Right cardiac atrium (tissue), 5 donors: ENCODE measurements around the gene GPR42. TPM values are rescaled to one million over a fixed set of nuclear protein-coding genes. Genes with fewer than 3 reads are reported as not detected.

ENCODE experiments used
- ATAC-seq, 2 donors: fragments of 200-7000 bp; cut with Tn5 transposase; one replicate each; pipeline versions ENCODE4 v1.8.0 to v1.9.1; 2020; ENCODE audit warnings: moderate library complexity in 2 of 2, mild to moderate bottlenecking in 1 of 2
- DNase-seq, 3 donors: peaks; one replicate each; pipeline ENCODE4 v3.0.0-alpha.2; 2020
- H3K27ac ChIP-seq: one replicate; pipeline ENCODE4 v1.5.1; 2013; ENCODE audit warnings: mild to moderate bottlenecking, low read length, control low read depth, moderate library complexity
- H3K27me3 ChIP-seq: one replicate; pipeline ENCODE4 v1.6.1; 2013; ENCODE audit not compliant: control insufficient read depth, insufficient read depth
- H3K4me1 ChIP-seq: one replicate; pipeline ENCODE4 v1.6.1; 2013; ENCODE audit warnings: low read length; ENCODE audit not compliant: control insufficient read depth, insufficient read depth
- H3K4me3 ChIP-seq: one replicate; pipeline ENCODE4 v1.5.1; 2013; ENCODE audit warnings: low read length, control low read depth
- H3K9me3 ChIP-seq: one replicate; pipeline ENCODE4 v1.6.1; 2013; ENCODE audit warnings: low read length; ENCODE audit not compliant: control insufficient read depth
- WGBS: extraction: QIAGEN DNeasy Blood & Tissue Kit; methylation state at CpG from one replicate; pipeline ENCODE4 v1.1.7; 2013; 5-methylcytosine and 5-hydroxymethylcytosine counted together
- intact Hi-C, 4 donors: fragments of 100-400 bp; cut with DNase I; formaldehyde crosslinking; loops; one replicate each; pipeline versions ENCODE4 v1.11.0 to v1.14.0; 2022 to 2023
- long read RNA-seq, 4 donors: library from polyadenylated mRNA; unstranded; transcript quantifications; one replicate each; pipeline ENCODE4 v2.0.0, GENCODE V29; 2020 to 2021
- polyA plus RNA-seq: library from polyadenylated mRNA; stranded (reverse); fragments of 200-250 nt; gene quantifications from one replicate; pipeline ENCODE4 v1.2.3, GENCODE V29; 2013
- total RNA-seq, 4 donors: library from RNA; stranded (reverse); fragmentation: NEBNext Ultra II Directional; extraction: Animal tissue kit (Norgen Biotek cat#: 25700); gene quantifications; one replicate each; pipeline ENCODE4 v1.2.1, GENCODE V29; 2021
- donor health status: healthy with polysubstance abuse.
- donor health status: DM: no; HTN: yes; CAD: no.
- donor health status: DM: no; HTN: no; CAD: no.
- donor health status: DM: no; HTN: yes; CAD: no; lungs with severe emphysema.
- donor health status: DM: yes; HTN: yes; CAD: no.

Gene GPR42
- total RNA-seq (not detected), polyA plus RNA-seq (not detected)
- long read RNA-seq, donor 1: 0 reads
- long read RNA-seq, donor 2: 0 reads
- long read RNA-seq, donor 3, partial matches to known transcripts: 0 of 1 reads
- long read RNA-seq, donor 3, other reads (novel, unspliced or antisense): 0 of 1 reads
- long read RNA-seq, donor 4: 0 reads

- no peak for DNase-seq
- WGBS: 76% methylated on average over 7 of the region's 8 CpGs
- intact Hi-C loops: no loop called here
- H3K9me3 ChIP-seq: no peaks in the 10 kb centered on the region
- H3K27me3 ChIP-seq: no peaks in the 10 kb centered on the region
- ATAC-seq: no peak
- H3K4me3 ChIP-seq: no peak within 1 kb of the TSS
- H3K27ac ChIP-seq: no peak within 1 kb of the TSS
- H3K4me1 ChIP-seq: no peaks in the 10 kb centered on the region
Measured at GRCh38 chr19:35370722-35371121, at the start of gene GPR42. Gene GPR42 (plus strand): TSS chr19:35371068. CDS start chr19:35371360, 292 bp downstream.

GRCh38 chr19:35321291-35321690, 49.6 kb upstream of the GPR42 start:
- no peak overlapping the region for H3K27ac ChIP-seq
- no peaks in the 10 kb centered on the region for H3K27me3 ChIP-seq
- DNase-seq (no peak), ATAC-seq (no peak)
- WGBS: 92% methylated on average over 2 of the region's 2 CpGs
- H3K9me3 ChIP-seq: no peaks in the 10 kb centered on the region
- intact Hi-C loops: no loop called here
- H3K4me3 ChIP-seq: no peak overlapping the region
- peaks cover 3% of the 10 kb centered on the region for H3K4me1 ChIP-seq

GRCh38 chr19:35322014-35322413, 48.9 kb upstream of the GPR42 start:
- intact Hi-C loops: no loop called here
- Histone ChIP-seq H3K4me1 (peaks cover 3% of the 10 kb centered on the region), H3K9me3 (no peaks in the 10 kb centered on the region), H3K27me3 (no peaks in the 10 kb centered on the region), H3K4me3 (no peak overlapping the region), H3K27ac (no peak overlapping the region)
- WGBS: 94% methylated on average over 9 of the region's 9 CpGs
- ATAC-seq (no peak), DNase-seq (peak in 1 of 3 donors; percentile 11)

- Histone ChIP-seq H3K27me3 (no peaks in the 10 kb centered on the region), H3K4me3 (no peak overlapping the region), H3K27ac (no peak overlapping the region), H3K9me3 (no peaks in the 10 kb centered on the region), H3K4me1 (no peaks in the 10 kb centered on the region)
- ATAC-seq: no peak
- no peak for DNase-seq
- intact Hi-C loops: no loop called here
- WGBS: 67% methylated on average over 4 of the region's 4 CpGs
Measured at GRCh38 chr19:35327642-35328041, 43.2 kb upstream of the GPR42 start.

GRCh38 chr19:35328851-35329285, 42.0 kb upstream of the GPR42 start, which contains the start of gene CD22:
Gene CD22 (plus strand): TSS chr19:35329187. CDS start chr19:35332041, 2,854 bp downstream.
- intact Hi-C loops: no loop called here
- Histone ChIP-seq H3K27me3 (no peaks in the 10 kb centered on the region), H3K27ac (no peak within 1 kb of the TSS), H3K4me3 (no peak within 1 kb of the TSS), H3K9me3 (no peaks in the 10 kb centered on the region), H3K4me1 (no peaks in the 10 kb centered on the region)
- 75% methylated on average over 12 of the region's 12 CpGs for WGBS
- DNase-seq (peak in 1 of 3 donors; percentile 13), ATAC-seq (no peak)

- H3K27me3 ChIP-seq: no peaks in the 10 kb centered on the region
- no peak overlapping the region for H3K27ac ChIP-seq
- DNase-seq (peak in 1 of 3 donors; percentile 23), ATAC-seq (peak in 1 of 2 donors; percentile 16)
- no peaks in the 10 kb centered on the region for H3K9me3 ChIP-seq
- no peak overlapping the region for H3K4me3 ChIP-seq
- intact Hi-C loops: no loop called here
- H3K4me1 ChIP-seq: no peaks in the 10 kb centered on the region
- WGBS: 84% methylated on average over 4 of the region's 4 CpGs
Measured at GRCh38 chr19:35329323-35329722, 41.5 kb upstream of the GPR42 start.

- Histone ChIP-seq H3K9me3 (no peaks in the 10 kb centered on the region), H3K4me1 (no peaks in the 10 kb centered on the region), H3K4me3 (no peak overlapping the region), H3K27me3 (no peaks in the 10 kb centered on the region), H3K27ac (no peak overlapping the region)
- intact Hi-C loops: no loop called here
- 53% methylated on average over 7 of the region's 7 CpGs for WGBS
- ATAC-seq: no peak
- peak in 2 of 3 donors; percentile 2 to 17 for DNase-seq
Measured at GRCh38 chr19:35330475-35330874, 40.4 kb upstream of the GPR42 start.

- Histone ChIP-seq H3K27me3 (no peaks in the 10 kb centered on the region), H3K9me3 (no peaks in the 10 kb centered on the region), H3K4me3 (no peak overlapping the region), H3K4me1 (no peaks in the 10 kb centered on the region), H3K27ac (no peak overlapping the region)
- WGBS: 87% methylated on average over 14 of the region's 14 CpGs
- intact Hi-C loops: no loop called here
- ATAC-seq (no peak), DNase-seq (peak in 2 of 3 donors; percentile 11 to 33)
Measured at GRCh38 chr19:35331551-35332214, 39.2 kb upstream of the GPR42 start.

GRCh38 chr19:35332817-35333216, 38.1 kb upstream of the GPR42 start:
- Histone ChIP-seq H3K4me1 (no peaks in the 10 kb centered on the region), H3K27me3 (no peaks in the 10 kb centered on the region), H3K9me3 (no peaks in the 10 kb centered on the region), H3K4me3 (no peak overlapping the region), H3K27ac (no peak overlapping the region)
- intact Hi-C loops: no loop called here
- peak in 2 of 3 donors; percentile 16 to 20 for DNase-seq
- ATAC-seq: no peak
- WGBS: 52% methylated on average over 12 of the region's 12 CpGs

GRCh38 chr19:35334144-35334753, 36.6 kb upstream of the GPR42 start:
- Histone ChIP-seq H3K27me3 (no peaks in the 10 kb centered on the region), H3K27ac (no peak overlapping the region), H3K9me3 (no peaks in the 10 kb centered on the region), H3K4me1 (no peaks in the 10 kb centered on the region), H3K4me3 (no peak overlapping the region)
- WGBS: 79% methylated on average over 10 of the region's 10 CpGs
- DNase-seq (peak in 1 of 3 donors; percentile 2), ATAC-seq (no peak)
- intact Hi-C loops: no loop called here

GRCh38 chr19:35336166-35336955, 34.5 kb upstream of the GPR42 start:
- Histone ChIP-seq H3K4me1 (no peaks in the 10 kb centered on the region), H3K27me3 (no peaks in the 10 kb centered on the region), H3K9me3 (no peaks in the 10 kb centered on the region), H3K4me3 (no peak overlapping the region), H3K27ac (no peak overlapping the region)
- ATAC-seq: no peak
- intact Hi-C loops: no loop called here
- peak in 1 of 3 donors; percentile 3 for DNase-seq
- WGBS: 80% methylated on average over 21 of the region's 21 CpGs
